Ectodermal cell (in vitro differentiated cells): Measurements from ENCODE around the gene SCUBE3. TPM values are rescaled to one million over a fixed set of nuclear protein-coding genes. Genes with fewer than 3 reads are reported as not detected.

Source experiments
- H3K27ac ChIP-seq: 2 replicates; pipeline ENCODE4 v1.7.0; 2013; ENCODE audit warnings: mild to moderate bottlenecking, low read depth, low read length; ENCODE audit not compliant: insufficient read depth, poor library complexity, severe bottlenecking
- H3K27me3 ChIP-seq: 2 replicates; pipeline ENCODE4 v1.7.0; 2013; ENCODE audit warnings: mild to moderate bottlenecking, low read length; ENCODE audit not compliant: insufficient read depth, control insufficient read depth, poor library complexity, severe bottlenecking
- H3K36me3 ChIP-seq: one replicate; pipeline ENCODE4 v1.7.0; 2013; ENCODE audit warnings: low read length; ENCODE audit not compliant: control insufficient read depth, insufficient read depth
- H3K4me1 ChIP-seq: one replicate; pipeline ENCODE4 v1.7.0; 2013; ENCODE audit warnings: low read length; ENCODE audit not compliant: control insufficient read depth, insufficient read depth
- H3K4me3 ChIP-seq: 2 replicates; pipeline ENCODE4 v1.7.0; 2013; ENCODE audit warnings: low read depth, low read length, control low read depth; ENCODE audit not compliant: insufficient read depth
- H3K9me3 ChIP-seq: 2 replicates; pipeline ENCODE4 v1.7.0; 2013; ENCODE audit warnings: mild to moderate bottlenecking, low read length, moderate library complexity; ENCODE audit not compliant: control insufficient read depth
- WGBS, 2 experiments: methylation state at CpG; one replicate each; pipeline ENCODE4 v1.1.7; 2013; ENCODE audit warnings: missing lambda C conversion rate in 2 of 2; 5-methylcytosine and 5-hydroxymethylcytosine counted together
- polyA plus RNA-seq, 4 experiments: library from polyadenylated mRNA; stranded (reverse); fragments of 50-300 nt; gene quantifications; one replicate each; pipeline ENCODE4 v1.2.3, GENCODE V29; 2013

SCUBE3 gene
- 28.8 TPM for polyA plus RNA-seq (2013, experiment 1 of 4)
- 32.1 TPM for polyA plus RNA-seq (2013, experiment 2 of 4)
- 24.4 TPM for polyA plus RNA-seq (2013, experiment 3 of 4)
- 28.3 TPM for polyA plus RNA-seq (2013, experiment 4 of 4)

DNA sequence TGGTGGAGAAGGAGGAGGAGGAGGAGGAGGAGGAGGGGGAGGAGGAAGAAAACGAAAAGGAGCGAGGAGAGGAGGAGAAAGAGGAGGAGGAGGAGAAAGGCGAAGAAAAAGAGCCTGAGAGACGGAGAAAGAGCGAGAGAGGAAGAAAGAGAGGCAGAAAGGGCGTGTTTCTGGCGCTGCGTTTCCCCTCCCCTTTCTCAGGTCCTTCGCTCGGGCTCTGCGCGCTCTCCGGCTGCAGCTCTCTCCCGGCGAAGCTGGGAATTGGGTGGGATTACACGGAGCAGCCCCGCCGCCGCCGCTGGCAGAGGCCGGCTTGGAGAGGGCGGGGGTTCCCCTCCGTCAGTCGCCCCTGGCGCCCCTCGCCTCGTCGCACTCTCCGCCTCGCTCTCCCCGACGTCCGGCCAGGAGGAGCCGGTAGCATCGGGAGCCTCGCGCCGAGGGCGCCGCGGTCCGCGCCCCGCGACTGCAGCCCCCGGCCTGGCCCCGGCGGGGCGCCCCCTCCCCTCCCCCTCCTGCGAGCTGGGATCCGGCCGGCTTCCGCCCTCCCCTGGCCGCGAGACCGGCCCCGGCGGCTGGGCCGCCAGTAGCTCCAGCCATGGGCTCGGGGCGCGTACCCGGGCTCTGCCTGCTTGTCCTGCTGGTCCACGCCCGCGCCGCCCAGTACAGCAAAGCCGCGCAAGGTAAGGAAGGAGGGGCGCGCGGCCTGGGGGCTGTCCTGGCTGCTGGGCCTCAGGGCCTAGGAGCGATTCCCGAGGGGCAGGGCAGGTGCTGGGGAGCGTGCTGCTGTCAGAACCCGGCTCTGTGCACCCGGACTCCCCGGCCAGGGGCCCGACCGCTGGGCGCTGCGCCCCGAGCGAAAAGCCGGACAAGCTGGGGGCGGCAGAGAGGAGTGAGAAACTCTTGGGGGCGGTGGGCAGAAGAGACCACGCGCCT, at the start of gene SCUBE3:
TSS of gene SCUBE3 (plus strand) at position 133 of the 933 bp plus-strand sequence. CDS start at position 596, 463 bp downstream.
- Histone ChIP-seq H3K27ac (peak within 1 kb of the TSS; percentile 87), H3K4me1 (peaks cover 49% of the 10 kb centered on the region), H3K9me3 (no peaks in the 10 kb centered on the region), H3K27me3 (peaks cover 13% of the 10 kb centered on the region), H3K36me3 (no peaks in the 10 kb centered on the region), H3K4me3 (peak within 1 kb of the TSS; percentile 76)
- WGBS, 2 experiments, result 0% methylated on average over 89 of the region's 89 CpGs

DNA sequence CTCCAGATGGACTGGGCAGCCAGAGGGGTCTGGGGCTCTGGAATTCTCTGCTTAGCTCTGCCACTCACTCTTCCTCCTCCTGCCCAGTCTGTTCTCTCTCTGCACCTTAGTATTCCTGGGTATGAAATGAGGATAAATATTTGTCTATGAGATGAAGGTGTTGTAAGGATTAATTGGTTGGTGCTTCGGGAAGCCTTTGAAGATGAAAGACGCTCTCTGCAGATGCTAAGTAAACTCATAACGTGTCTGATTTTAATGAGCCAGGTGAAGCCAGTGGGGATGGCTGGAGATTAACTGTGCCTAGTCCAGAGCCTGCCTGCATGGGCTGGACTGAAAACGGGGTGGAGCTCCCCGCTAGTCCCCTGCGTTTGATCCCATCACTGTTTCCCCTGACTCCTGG, 49.5 kb upstream of the SCUBE3 start:
- WGBS, 2 experiments, result 94 to 96% methylated on average over 6 of the region's 6 CpGs
- Histone ChIP-seq H3K27ac (no peak overlapping the region), H3K9me3 (no peaks in the 10 kb centered on the region), H3K4me3 (no peak overlapping the region), H3K36me3 (no peaks in the 10 kb centered on the region), H3K27me3 (no peaks in the 10 kb centered on the region), H3K4me1 (no peaks in the 10 kb centered on the region)

DNA sequence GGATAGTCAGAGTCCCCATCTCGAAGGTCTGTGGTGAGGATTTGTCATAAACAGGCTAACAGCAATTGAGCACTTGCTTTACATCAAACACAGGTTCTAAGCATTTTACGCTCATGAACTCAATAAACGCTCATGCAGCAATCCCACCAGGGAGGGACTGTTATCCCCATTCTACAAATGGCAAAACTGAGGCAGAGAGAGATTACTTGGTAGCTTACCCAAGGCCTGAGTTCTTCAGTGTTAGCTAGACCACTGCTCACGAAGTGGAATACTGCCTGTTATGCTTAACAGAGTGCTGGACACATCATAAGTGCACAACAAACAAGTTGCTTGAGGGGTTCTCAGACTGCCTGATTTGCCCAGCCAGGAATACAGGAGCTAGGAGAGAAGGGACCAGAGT, 48.9 kb upstream of the SCUBE3 start:
- Histone ChIP-seq H3K9me3 (no peaks in the 10 kb centered on the region), H3K27me3 (no peaks in the 10 kb centered on the region), H3K4me1 (no peaks in the 10 kb centered on the region), H3K36me3 (no peaks in the 10 kb centered on the region), H3K27ac (no peak overlapping the region), H3K4me3 (no peak overlapping the region)
- 93 to 94% methylated on average over 4 of the region's 4 CpGs for WGBS, 2 experiments

DNA sequence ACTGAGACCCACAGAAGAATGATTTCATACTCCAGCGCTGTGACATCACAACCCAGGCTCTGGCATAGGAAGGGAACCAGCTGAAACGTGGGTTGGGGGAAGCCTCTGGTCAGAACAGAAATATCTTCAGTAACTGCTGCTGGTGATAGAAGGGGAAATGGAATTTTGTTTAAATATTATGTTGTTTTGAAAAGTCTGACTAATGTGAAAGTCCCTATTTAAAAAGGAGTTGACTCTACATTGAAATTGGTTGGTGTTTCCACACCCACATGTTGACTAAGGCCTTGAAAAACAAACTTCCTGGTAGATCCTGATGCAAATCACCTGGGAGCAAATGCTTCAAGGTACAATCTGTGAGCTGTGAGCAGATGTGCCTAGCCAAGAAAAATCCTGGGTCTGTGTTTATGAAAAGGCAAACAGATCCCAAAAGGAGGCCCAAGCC, 48.1 kb upstream of the SCUBE3 start:
- no peak overlapping the region for H3K27ac ChIP-seq

DNA sequence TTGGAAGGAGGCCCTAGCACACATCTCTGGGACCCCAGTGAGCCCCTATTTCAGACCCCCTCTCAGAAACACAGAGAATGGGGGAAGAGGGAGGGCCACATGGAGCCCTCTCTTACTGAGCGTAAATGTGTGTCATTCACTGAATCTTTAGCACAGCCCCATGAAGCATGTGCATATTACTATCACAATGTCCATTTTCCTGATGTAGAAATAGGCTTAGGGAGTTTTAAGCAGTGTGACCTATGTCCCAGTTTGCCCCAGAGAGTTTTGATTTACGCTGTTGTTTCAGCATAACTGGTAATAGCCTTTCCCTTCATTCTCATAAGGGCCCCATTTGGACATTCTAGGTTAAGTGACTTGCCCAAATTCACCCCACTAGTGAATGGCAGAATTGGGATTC, 47.6 kb upstream of the SCUBE3 start:
- Histone ChIP-seq H3K4me3 (no peak overlapping the region), H3K27ac (no peak overlapping the region), H3K36me3 (no peaks in the 10 kb centered on the region), H3K4me1 (no peaks in the 10 kb centered on the region), H3K9me3 (no peaks in the 10 kb centered on the region), H3K27me3 (no peaks in the 10 kb centered on the region)
- WGBS, 2 experiments, result 96 to 98% methylated on average over 2 of the region's 2 CpGs

More for the DNA sequence above, 48.1 kb upstream of the SCUBE3 start:
- Histone ChIP-seq H3K36me3 (no peaks in the 10 kb centered on the region), H3K4me1 (no peaks in the 10 kb centered on the region), H3K4me3 (no peak overlapping the region), H3K27me3 (no peaks in the 10 kb centered on the region), H3K9me3 (no peaks in the 10 kb centered on the region)
- 87 to 88% methylated on average over 2 of the region's 2 CpGs for WGBS, 2 experiments

DNA sequence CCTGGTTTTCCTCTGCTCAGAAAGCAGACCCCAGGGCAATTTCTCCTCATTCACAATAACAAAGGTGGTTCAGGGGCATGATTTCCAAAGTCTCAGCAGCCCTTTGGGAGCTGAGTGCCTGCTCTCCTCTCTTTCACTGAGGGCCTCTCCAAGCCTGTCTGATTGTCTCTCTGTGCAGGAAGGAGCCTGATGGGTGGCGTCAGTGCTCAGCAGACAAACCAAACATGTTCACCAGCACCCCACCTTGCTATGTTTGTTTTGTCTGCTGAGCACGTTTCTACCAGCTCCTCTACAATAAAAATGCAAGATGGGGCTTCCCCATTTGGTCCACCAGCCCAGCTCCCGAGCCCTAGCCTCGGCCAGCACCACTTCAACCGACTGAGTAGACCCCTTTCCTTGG, 47.2 kb upstream of the SCUBE3 start:
- WGBS, 2 experiments, result 83 to 87% methylated on average over 5 of the region's 5 CpGs
- Histone ChIP-seq H3K36me3 (no peaks in the 10 kb centered on the region), H3K27ac (no peak overlapping the region), H3K4me3 (no peak overlapping the region), H3K27me3 (no peaks in the 10 kb centered on the region), H3K9me3 (no peaks in the 10 kb centered on the region), H3K4me1 (no peaks in the 10 kb centered on the region)

DNA sequence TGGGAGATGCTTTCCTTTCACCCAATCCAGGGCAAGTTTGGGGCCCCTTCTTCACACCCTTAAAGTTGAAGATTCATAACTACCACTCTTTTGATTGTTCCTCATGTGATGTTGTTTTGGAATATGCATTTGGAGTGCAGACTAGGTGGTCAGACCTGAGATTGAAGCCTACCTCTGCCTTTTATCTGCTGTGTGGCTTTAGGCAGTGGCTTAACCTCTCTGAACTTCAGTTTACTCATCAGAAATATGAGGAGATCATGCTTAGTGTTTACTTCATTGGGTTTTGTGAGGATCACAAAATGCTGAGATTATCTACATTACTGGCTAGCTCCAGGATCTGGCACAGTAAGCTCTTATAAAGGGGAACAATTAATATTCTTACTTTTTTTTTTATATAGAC, 46.3 kb upstream of the SCUBE3 start:
- H3K4me3 ChIP-seq, result no peak overlapping the region
- H3K9me3 ChIP-seq, result no peaks in the 10 kb centered on the region
- no peaks in the 10 kb centered on the region for H3K36me3 ChIP-seq
- H3K27ac ChIP-seq, result no peak overlapping the region
- H3K27me3 ChIP-seq, result no peaks in the 10 kb centered on the region
- no peaks in the 10 kb centered on the region for H3K4me1 ChIP-seq

DNA sequence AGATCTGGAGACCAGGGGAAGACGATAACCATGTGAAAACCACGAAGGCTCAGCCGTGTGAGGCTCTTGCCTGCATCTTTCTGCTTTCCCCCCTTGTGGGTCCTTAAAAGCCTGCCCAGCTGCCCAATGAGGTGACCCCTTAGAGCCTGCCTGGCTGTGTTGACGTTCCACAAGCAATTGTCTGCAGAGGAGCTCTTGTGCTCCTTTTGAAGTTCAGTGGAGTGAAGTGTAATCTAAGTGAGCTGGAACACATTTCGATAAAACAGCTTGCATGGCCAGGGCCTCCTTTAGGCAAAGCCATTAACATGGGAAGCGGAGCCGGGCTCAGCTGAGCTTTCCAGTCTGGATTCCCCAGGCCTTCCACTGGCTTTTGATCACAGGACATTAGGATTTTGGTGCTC, 45.3 kb upstream of the SCUBE3 start:
- H3K27ac ChIP-seq, result no peak overlapping the region
- no peaks in the 10 kb centered on the region for H3K36me3 ChIP-seq
- no peak overlapping the region for H3K4me3 ChIP-seq
- H3K27me3 ChIP-seq, result no peaks in the 10 kb centered on the region
- 86 to 87% methylated on average over 7 of the region's 7 CpGs for WGBS, 2 experiments
- H3K4me1 ChIP-seq, result peaks cover 4% of the 10 kb centered on the region
- no peaks in the 10 kb centered on the region for H3K9me3 ChIP-seq

DNA sequence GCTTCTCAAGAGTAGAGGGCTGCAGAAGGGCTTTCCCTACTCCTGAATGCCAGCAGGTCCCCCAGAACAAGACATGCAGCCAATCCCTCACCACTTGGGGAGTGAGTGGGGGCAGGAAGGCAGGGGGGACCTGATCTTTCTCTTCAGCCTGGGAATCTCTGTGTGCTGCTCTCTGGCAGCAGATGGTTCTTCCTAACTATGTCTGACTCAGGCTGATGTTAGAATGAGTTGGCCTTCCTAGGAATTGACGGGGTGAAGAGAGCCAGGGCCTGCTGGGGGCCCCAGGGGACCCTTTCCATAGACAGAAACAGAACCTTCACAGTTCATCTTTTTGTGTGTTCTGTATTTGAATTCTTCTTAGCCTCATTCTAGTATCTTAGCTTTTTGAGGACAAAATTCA, 43.6 kb upstream of the SCUBE3 start:
- peaks cover 5% of the 10 kb centered on the region for H3K4me1 ChIP-seq
- no peak overlapping the region for H3K27ac ChIP-seq
- no peaks in the 10 kb centered on the region for H3K9me3 ChIP-seq
- no peaks in the 10 kb centered on the region for H3K36me3 ChIP-seq
- WGBS, 2 experiments, result 88 to 95% methylated on average over 1 of the region's 1 CpG
- H3K27me3 ChIP-seq, result no peaks in the 10 kb centered on the region
- H3K4me3 ChIP-seq, result no peak overlapping the region

DNA sequence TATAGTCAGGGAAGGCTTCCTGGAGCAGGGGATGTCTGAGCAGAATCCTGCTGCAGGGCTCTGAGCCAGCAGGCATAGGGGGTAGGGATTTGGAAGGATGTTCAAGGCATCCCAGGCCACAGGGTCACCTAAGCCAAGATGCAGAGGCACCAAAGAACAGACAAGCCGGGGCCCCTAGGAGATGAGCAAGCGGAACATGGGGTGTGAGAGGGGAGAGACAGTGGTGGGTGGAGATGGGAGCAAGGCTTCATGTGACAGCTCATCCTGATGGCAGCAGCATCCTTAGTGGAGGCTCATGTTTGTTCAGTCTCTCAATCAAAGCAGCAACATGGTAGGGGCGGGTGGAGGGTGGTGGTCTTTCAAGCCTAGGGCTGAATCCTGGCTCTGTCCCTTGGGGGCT, 42.9 kb upstream of the SCUBE3 start:
- no peaks in the 10 kb centered on the region for H3K9me3 ChIP-seq
- peaks cover 5% of the 10 kb centered on the region for H3K4me1 ChIP-seq
- no peaks in the 10 kb centered on the region for H3K27me3 ChIP-seq
- 95 to 98% methylated on average over 3 of the region's 3 CpGs for WGBS, 2 experiments
- no peaks in the 10 kb centered on the region for H3K36me3 ChIP-seq
- H3K27ac ChIP-seq, result no peak overlapping the region
- no peak overlapping the region for H3K4me3 ChIP-seq
